Keratinocyte (primary cell): ENCODE measurements around the gene VPS26A. TPM values are rescaled to one million over a fixed set of nuclear protein-coding genes. Genes with fewer than 3 reads are reported as not detected.

Experiments
- DNase-seq: peaks from one replicate; pipeline ENCODE4 v3.0.0-alpha.2; 2011; ENCODE audit warnings: low read depth, missing footprints, low spot score
- FAIRE-seq: peaks from 2 replicates; lab custom pipeline; 2011; peaks lifted over from hg19 to GRCh38; lab: Jason Lieb, UNC
- H2AFZ ChIP-seq: 2 replicates; pipeline ENCODE4 v1.6.0; 2012; ENCODE audit warnings: low read length, control low read depth, inconsistent platforms; ENCODE audit not compliant: control insufficient read depth
- H3K27ac ChIP-seq: 2 replicates; pipeline ENCODE4 v1.5.1; 2011; ENCODE audit warnings: low read length; ENCODE audit not compliant: control insufficient read depth, insufficient read depth
- H3K27me3 ChIP-seq: 3 replicates; pipeline ENCODE4 v1.6.0; 2011; ENCODE audit warnings: low read length; ENCODE audit not compliant: control insufficient read depth, insufficient read depth; ENCODE audit errors: extremely low read depth
- H3K36me3 ChIP-seq, 2 experiments: 2 replicates in 1 of 2; 3 replicates in 1 of 2; pipeline ENCODE4 v1.5.1; 2011; ENCODE audit warnings: low read length in 2 of 2, mild to moderate bottlenecking in 1 of 2; ENCODE audit not compliant: control insufficient read depth in 2 of 2, insufficient read depth in 2 of 2; ENCODE audit errors: extremely low read depth in 1 of 2
- H3K4me1 ChIP-seq: 3 replicates; pipeline ENCODE4 v1.5.1; 2011; ENCODE audit warnings: low read length; ENCODE audit not compliant: control insufficient read depth, insufficient read depth; ENCODE audit errors: extremely low read depth
- H3K4me2 ChIP-seq: 3 replicates; pipeline ENCODE4 v1.6.0; 2011; ENCODE audit warnings: low read depth, low read length; ENCODE audit not compliant: control insufficient read depth, insufficient read depth; ENCODE audit errors: extremely low read depth
- H3K4me3 ChIP-seq, 3 experiments: fragments of 200-600 bp in 1 of 3; sonication (generic) in 1 of 3; 2 replicates in 2 of 3; 3 replicates in 1 of 3; pipeline ENCODE4 v1.5.1; 2011 to 2016; ENCODE audit warnings: low read length in 3 of 3, mild to moderate bottlenecking in 3 of 3, control low read depth in 2 of 3, inconsistent platforms in 1 of 3, low read depth in 1 of 3, mixed read lengths in 1 of 3, mixed run types in 1 of 3, moderate library complexity in 1 of 3; ENCODE audit not compliant: control insufficient read depth in 2 of 3, insufficient read depth in 2 of 3; ENCODE audit errors: extremely low read depth in 1 of 3
- H3K79me2 ChIP-seq: 2 replicates; pipeline ENCODE4 v1.6.0; 2012; ENCODE audit warnings: low read length; ENCODE audit not compliant: control insufficient read depth, insufficient read depth
- H3K9ac ChIP-seq: 3 replicates; pipeline ENCODE4 v1.6.0; 2011; ENCODE audit warnings: low read length; ENCODE audit not compliant: control insufficient read depth, insufficient read depth; ENCODE audit errors: extremely low read depth
- H3K9me1 ChIP-seq: 3 replicates; pipeline ENCODE4 v1.6.0; 2011; ENCODE audit warnings: low read length; ENCODE audit not compliant: control insufficient read depth, insufficient read depth; ENCODE audit errors: extremely low read depth
- H3K9me3 ChIP-seq: 2 replicates; pipeline ENCODE4 v1.5.1; 2012; ENCODE audit warnings: low read depth, low read length; ENCODE audit not compliant: control insufficient read depth
- H4K20me1 ChIP-seq: 3 replicates; pipeline ENCODE4 v1.6.0; 2011; ENCODE audit warnings: low read length; ENCODE audit not compliant: control insufficient read depth, insufficient read depth; ENCODE audit errors: extremely low read depth
- EZH2 ChIP-seq: IDR thresholded peaks from one replicate; pipeline ENCODE4 v1.6.1; 2012; ENCODE audit warnings: inconsistent platforms, mild to moderate bottlenecking, low read length, moderate library complexity
- dilution Hi-C: fragments of 300-500 bp; cut with MboI; formaldehyde crosslinking; loops from one replicate; pipeline ENCODE4 v1.7.0; 2020; ENCODE audit warnings: low sequenced_read_pairs; ENCODE audit not compliant: extremely low pct_ligation_motif_present
- polyA plus RNA-seq, 5 experiments: library from polyadenylated mRNA; depleted of rRNA in 3 of 5; stranded (reverse) in 3 of 5; stranded (forward) in 1 of 5; unstranded in 1 of 5; fragments of >200 nt; gene quantifications; 1 replicate in 1 of 5; 2 replicates in 3 of 5; 3 replicates in 1 of 5; pipeline versions ENCODE4 v1.2.1 to v1.2.3, GENCODE V29; 2011 to 2012; ENCODE audit warnings: missing spikeins in 2 of 5, low read depth in 1 of 5, low replicate concordance in 1 of 5
- small RNA-seq, 3 experiments: library from RNA; depleted of rRNA; stranded (forward); fragments of <200 nt; gene quantifications; one replicate each; pipeline ENCODE3, GENCODE V24; 2012; ENCODE audit warnings: low read depth in 3 of 3, low replicate concordance in 1 of 3; ENCODE audit not compliant: insufficient read length in 3 of 3
- TF ChIP-seq, protein P1 (sequence below), 3 experiments: IDR thresholded peaks in 1 of 3; conservative IDR thresholded peaks in 1 of 3; optimal IDR thresholded peaks in 1 of 3; 2 replicates in 2 of 3; 3 replicates in 1 of 3; pipeline versions ENCODE3 to v1.5.1; 2011; ENCODE audit warnings: low read length in 3 of 3, mild to moderate bottlenecking in 3 of 3, moderate library complexity in 2 of 3, control low read depth in 1 of 3, inconsistent platforms in 1 of 3; ENCODE audit not compliant: insufficient read depth in 2 of 3; ENCODE audit errors: extremely low read depth in 1 of 3

VPS26A gene
- polyA plus RNA-seq, 1 donor (not counting 4 experiments of a cell fraction or from before 2014, with no cell fraction given), result 64.3 TPM

DNA sequence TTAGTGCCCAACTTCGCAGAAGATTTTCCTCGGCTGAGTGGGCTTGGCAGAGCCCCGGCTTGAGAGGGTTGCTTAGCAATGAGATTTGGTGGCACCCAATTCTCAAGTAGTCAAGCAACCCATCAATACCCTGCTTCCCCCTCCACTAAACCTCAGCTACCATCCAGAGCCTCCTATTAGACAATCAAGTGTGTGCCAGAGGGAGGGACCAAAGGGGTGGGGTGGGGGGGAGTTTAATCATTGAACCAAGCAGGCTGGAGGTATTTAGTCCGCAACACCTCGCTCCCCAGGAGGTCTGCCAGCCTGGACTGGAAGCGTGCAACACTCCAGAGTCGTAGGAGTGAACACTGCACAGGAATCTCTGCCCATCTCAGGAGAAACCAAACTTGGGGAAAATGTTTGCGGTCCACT lies 96.1 kb downstream of the VPS26A start, which contains the start of gene HKDC1:
HKDC1 (plus strand) TSS at position 292 of the 411 bp plus-strand sequence; CDS start at position 396, 104 bp downstream.
- Histone ChIP-seq H3K27ac (no peak within 1 kb of the TSS), H2AFZ (no peak within 1 kb of the TSS), H3K4me1 (peaks cover 53% of the 10 kb centered on the region), H3K27me3 (no peaks in the 10 kb centered on the region), H4K20me1 (no peaks in the 10 kb centered on the region), H3K9me1 (no peaks in the 10 kb centered on the region), H3K9ac (no peak within 1 kb of the TSS), H3K36me3 (no peaks in the 10 kb centered on the region), H3K4me2 (no peak within 1 kb of the TSS), H3K79me2 (no peaks in the 10 kb centered on the region), H3K9me3 (no peaks in the 10 kb centered on the region), H3K4me3 (no peak within 1 kb of the TSS)
- TF ChIP-seq, protein P1, sequence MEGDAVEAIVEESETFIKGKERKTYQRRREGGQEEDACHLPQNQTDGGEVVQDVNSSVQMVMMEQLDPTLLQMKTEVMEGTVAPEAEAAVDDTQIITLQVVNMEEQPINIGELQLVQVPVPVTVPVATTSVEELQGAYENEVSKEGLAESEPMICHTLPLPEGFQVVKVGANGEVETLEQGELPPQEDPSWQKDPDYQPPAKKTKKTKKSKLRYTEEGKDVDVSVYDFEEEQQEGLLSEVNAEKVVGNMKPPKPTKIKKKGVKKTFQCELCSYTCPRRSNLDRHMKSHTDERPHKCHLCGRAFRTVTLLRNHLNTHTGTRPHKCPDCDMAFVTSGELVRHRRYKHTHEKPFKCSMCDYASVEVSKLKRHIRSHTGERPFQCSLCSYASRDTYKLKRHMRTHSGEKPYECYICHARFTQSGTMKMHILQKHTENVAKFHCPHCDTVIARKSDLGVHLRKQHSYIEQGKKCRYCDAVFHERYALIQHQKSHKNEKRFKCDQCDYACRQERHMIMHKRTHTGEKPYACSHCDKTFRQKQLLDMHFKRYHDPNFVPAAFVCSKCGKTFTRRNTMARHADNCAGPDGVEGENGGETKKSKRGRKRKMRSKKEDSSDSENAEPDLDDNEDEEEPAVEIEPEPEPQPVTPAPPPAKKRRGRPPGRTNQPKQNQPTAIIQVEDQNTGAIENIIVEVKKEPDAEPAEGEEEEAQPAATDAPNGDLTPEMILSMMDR (optimal IDR thresholded peaks at IDR 0.05 in 1 of 3, IDR thresholded peaks at IDR 0.05 in 1 of 3, conservative IDR thresholded peaks at IDR 0.05 in 1 of 3; ENCODE audit: extremely low read depth in 1 of 3, insufficient read depth in 2 of 3, low read length in 3 of 3), result no peak
- TF ChIP-seq EZH2, result no peak
- DNase-seq (no peak), FAIRE-seq (no peak)
- dilution Hi-C loops, result no loop called here

DNA sequence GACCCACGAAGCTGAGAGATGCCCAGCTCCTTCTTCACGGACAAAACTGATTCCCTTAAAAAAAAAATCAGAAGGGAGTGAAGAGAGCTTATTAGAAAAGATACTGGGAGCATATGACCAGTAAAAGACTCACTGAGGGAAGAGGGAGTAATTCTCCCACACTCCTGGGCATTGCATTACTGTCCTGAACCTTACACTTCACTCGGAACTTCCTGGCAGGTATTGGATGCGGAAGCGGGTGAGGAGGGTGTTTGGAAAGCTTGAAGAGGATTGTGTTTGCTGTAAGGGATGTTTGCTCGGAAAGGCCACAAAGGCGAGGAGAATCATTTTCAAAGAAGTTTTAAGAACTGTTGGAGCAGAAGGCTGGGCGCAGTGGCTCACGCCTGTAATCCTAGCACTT lies 96.5 kb downstream of the VPS26A start:
- Histone ChIP-seq H3K4me1 (peaks cover 58% of the 10 kb centered on the region), H3K79me2 (no peaks in the 10 kb centered on the region), H3K27ac (no peak overlapping the region), H3K27me3 (no peaks in the 10 kb centered on the region), H4K20me1 (no peaks in the 10 kb centered on the region), H2AFZ (no peak overlapping the region), H3K4me3 (no peak overlapping the region), H3K9me1 (no peaks in the 10 kb centered on the region), H3K36me3 (no peaks in the 10 kb centered on the region), H3K4me2 (no peak overlapping the region), H3K9ac (no peak overlapping the region), H3K9me3 (no peaks in the 10 kb centered on the region)
- dilution Hi-C loops, result no loop called here
- FAIRE-seq (no peak), DNase-seq (no peak)
- no peak for TF ChIP-seq EZH2
- TF ChIP-seq, protein P1 (optimal IDR thresholded peaks at IDR 0.05 in 1 of 3, IDR thresholded peaks at IDR 0.05 in 1 of 3, conservative IDR thresholded peaks at IDR 0.05 in 1 of 3; ENCODE audit: extremely low read depth in 1 of 3, insufficient read depth in 2 of 3, low read length in 3 of 3), result no peak

Small RNA genes lying within 50 kb of the gene (small RNA-seq; reads per million reads assigned to genes)
- gene RF00017, result 0 reads per million in 3 experiments

Other genes starting within 250 kb of the VPS26A start
- 28.0 to 40.6 TPM (median 31.3 TPM) in 3 replicates for gene DDX50, start 222.9 kb upstream of the VPS26A start, polyA plus RNA-seq
- gene DDX21, start 168.0 kb upstream of the VPS26A start, polyA plus RNA-seq, result 88.1 to 157 TPM (median 110 TPM) in 3 replicates
- 28.8 to 48.9 TPM (median 37.0 TPM) in 3 replicates for gene KIFBP, start 135.4 kb upstream of the VPS26A start, polyA plus RNA-seq
- gene SRGN, start 36.1 kb upstream of the VPS26A start, polyA plus RNA-seq, result 2.1 to 3.2 TPM (median 2.7 TPM) in 3 replicates
- 26.0 to 35.3 TPM (median 34.1 TPM) in 3 replicates for gene SUPV3L1, start 56.1 kb downstream of the VPS26A start, polyA plus RNA-seq
- 0.33 to 0.37 TPM (median 0.36 TPM) in 3 replicates for gene HKDC1, start 96.2 kb downstream of the VPS26A start, polyA plus RNA-seq
- 90.9 to 113 TPM (median 106 TPM) in 3 replicates for gene HK1, start 154.3 kb downstream of the VPS26A start, polyA plus RNA-seq